HepG2 (cell line): ENCODE measurements around the gene PWP1. TPM values are rescaled to one million over a fixed set of nuclear protein-coding genes. Genes with fewer than 3 reads are reported as not detected.
A peak's percentile ranks its signal among the peaks of the same experiment; 100 is the strongest.

Source experiments
- CBFB ChIP-seq: sonication (generic); formaldehyde crosslinking; IDR thresholded peaks from 2 replicates; pipeline ENCODE4 v1.4.0; 2020; ENCODE audit warnings: missing genetic modification reagents
- CEBPG ChIP-seq: IDR thresholded peaks from 2 replicates; pipeline ENCODE4 v1.6.1; 2016
- CREB3 ChIP-seq: sonication (generic); formaldehyde crosslinking; IDR thresholded peaks from 2 replicates; pipeline ENCODE4 v1.5.0; 2020; ENCODE audit warnings: missing genetic modification reagents
- FOSL1 ChIP-seq: sonication (generic); formaldehyde crosslinking; IDR thresholded peaks from 2 replicates; pipeline ENCODE4 v1.9.0; 2021; ENCODE audit warnings: missing genetic modification reagents, borderline replicate concordance
- GPN1 ChIP-seq: sonication (generic); formaldehyde crosslinking; IDR thresholded peaks from 2 replicates; pipeline ENCODE4 v1.5.1; 2020; ENCODE audit warnings: missing genetic modification reagents, borderline replicate concordance
- HOXA9 ChIP-seq: sonication (generic); formaldehyde crosslinking; IDR thresholded peaks from 2 replicates; pipeline ENCODE4 v1.8.1; 2022; ENCODE audit warnings: missing genetic modification reagents, mild to moderate bottlenecking, moderate library complexity, borderline replicate concordance
- IRF2 ChIP-seq: IDR thresholded peaks from 2 replicates; pipeline ENCODE4 v1.6.1; 2018; ENCODE audit warnings: missing genetic modification reagents, missing compliant biosample characterization
- NFYC ChIP-seq: IDR thresholded peaks from 2 replicates; pipeline ENCODE4 v1.6.1; 2016; ENCODE audit warnings: missing genetic modification reagents, missing compliant biosample characterization
- POLR2A ChIP-seq, 2 experiments: IDR thresholded peaks; 2 replicates each; pipeline ENCODE4 v1.6.1; 2011; ENCODE audit warnings: low read depth in 2 of 2, low read length in 2 of 2, mild to moderate bottlenecking in 1 of 2, moderate library complexity in 1 of 2; ENCODE audit not compliant: insufficient read depth in 1 of 2
- PPARG ChIP-seq: conservative IDR thresholded peaks from 2 replicates; pipeline ENCODE4 v1.6.1; 2016; ENCODE audit warnings: missing biosample characterization, missing genetic modification reagents
- RBAK ChIP-seq: sonication (generic); formaldehyde crosslinking; IDR thresholded peaks from 2 replicates; pipeline ENCODE4 v1.5.1; 2020; ENCODE audit warnings: mild to moderate bottlenecking, missing genetic modification reagents
- SRSF4 ChIP-seq: fragments of 200-400 bp; formaldehyde crosslinking; IDR thresholded peaks from one replicate; pipeline ENCODE4 v1.6.1; 2018; ENCODE audit warnings: mild to moderate bottlenecking, low read depth, low read length, moderate library complexity; ENCODE audit not compliant: poor library complexity, severe bottlenecking
- ZBTB14 ChIP-seq: sonication (generic); formaldehyde crosslinking; IDR thresholded peaks from 2 replicates; pipeline ENCODE4 v1.4.0; 2020; ENCODE audit warnings: missing genetic modification reagents
- ZNF18 ChIP-seq: sonication (generic); formaldehyde crosslinking; IDR thresholded peaks from 2 replicates; pipeline ENCODE4 v1.8.0; 2022; ENCODE audit warnings: mild to moderate bottlenecking, missing genetic modification reagents; ENCODE audit not compliant: insufficient replicate concordance
- ZNF282 ChIP-seq: fragments of 450-650 bp; IDR thresholded peaks from 2 replicates; pipeline ENCODE4 v1.6.1; 2018; ENCODE audit not compliant: partially characterized antibody
- ZNF33B ChIP-seq: sonication (generic); formaldehyde crosslinking; IDR thresholded peaks from 2 replicates; pipeline ENCODE4 v1.5.1; 2020; ENCODE audit warnings: mild to moderate bottlenecking, missing genetic modification reagents
- ZNF367 ChIP-seq: sonication (generic); formaldehyde crosslinking; IDR thresholded peaks from 2 replicates; pipeline ENCODE4 v1.4.0; 2020; ENCODE audit warnings: missing genetic modification reagents, borderline replicate concordance
- ZNF430 ChIP-seq: sonication (generic); formaldehyde crosslinking; IDR thresholded peaks from 2 replicates; pipeline ENCODE4 v1.9.0; 2021; ENCODE audit warnings: mild to moderate bottlenecking, missing genetic modification reagents
- ZNF546 ChIP-seq: sonication (generic); formaldehyde crosslinking; conservative IDR thresholded peaks from 2 replicates; pipeline ENCODE4 v1.8.1; 2023; ENCODE audit warnings: mild to moderate bottlenecking, missing genetic modification reagents
- ZNF83 ChIP-seq: sonication (generic); formaldehyde crosslinking; IDR thresholded peaks from 2 replicates; pipeline ENCODE4 v1.4.0; 2020; ENCODE audit warnings: missing genetic modification reagents, mild to moderate bottlenecking, borderline replicate concordance
- polyA plus RNA-seq, 8 experiments: library from polyadenylated mRNA; depleted of rRNA in 3 of 8; stranded (reverse) in 7 of 8; unstranded in 1 of 8; fragments of >200 nt; fragmentation: Illumina TruSeq in 4 of 8; extraction: Trizol in 4 of 8; gene quantifications; 2 replicates each; pipeline versions ENCODE4 v1.2.1 to v1.2.3, GENCODE V29; 2011 to 2016; ENCODE audit warnings: low read depth in 4 of 8, missing spikeins in 1 of 8, mixed read lengths in 1 of 8; ENCODE audit not compliant: insufficient read depth in 1 of 8
- total RNA-seq, 5 experiments: library from RNA; depleted of rRNA; stranded (reverse); fragments of >200 nt; fragmentation: Illumina TruSeq; extraction: Trizol; gene quantifications; 2 replicates each; pipeline ENCODE4 v1.2.3, GENCODE V29; 2016; ENCODE audit warnings: low read depth in 1 of 5
- TF ChIP-seq, protein P1 (sequence below): sonication (generic); formaldehyde crosslinking; IDR thresholded peaks from 2 replicates; pipeline ENCODE4 v1.5.1; 2020; ENCODE audit warnings: missing genetic modification reagents, mild to moderate bottlenecking, borderline replicate concordance
- TF ChIP-seq, protein P2 (sequence below): sonication (generic); formaldehyde crosslinking; IDR thresholded peaks from 2 replicates; pipeline ENCODE4 v1.5.1; 2020; ENCODE audit warnings: missing genetic modification reagents, mild to moderate bottlenecking, borderline replicate concordance

The PWP1 gene
- total and polyA plus RNA-seq, 2 of the 13 experiments (the other 11 are each of a cell fraction or from before 2014, with no cell fraction given): 65.9 to 70.2 TPM

- TF ChIP-seq PPARG (CRISPR knock-in tag): no peak; the same call in 1 of the 2 replicates
- no peak for TF ChIP-seq GPN1 (CRISPR knock-in tag)
- no peak for TF ChIP-seq ZNF367 (CRISPR knock-in tag)
- no peak for TF ChIP-seq FOSL1
- TF ChIP-seq ZNF83 (CRISPR knock-in tag): no peak
- TF ChIP-seq ZBTB14 (CRISPR knock-in tag): no peak
- TF ChIP-seq SRSF4: no peak
- no peak; the same call in 1 of the 2 replicates for TF ChIP-seq CREB3 (CRISPR knock-in tag)
- TF ChIP-seq HOXA9 (CRISPR knock-in tag): no peak
- TF ChIP-seq ZNF546 (CRISPR knock-in tag): no peak
- TF ChIP-seq NFYC (CRISPR knock-in tag): peak; percentile 82
- no peak for TF ChIP-seq CBFB (CRISPR knock-in tag)
- peak; percentile 26 for TF ChIP-seq ZNF18 (CRISPR knock-in tag)
- TF ChIP-seq ZNF430 (CRISPR knock-in tag): no peak
- no peak; the same call in 1 of the 2 replicates for TF ChIP-seq CEBPG (CRISPR knock-in tag)
- TF ChIP-seq ZNF282: no peak
- TF ChIP-seq, protein P1, sequence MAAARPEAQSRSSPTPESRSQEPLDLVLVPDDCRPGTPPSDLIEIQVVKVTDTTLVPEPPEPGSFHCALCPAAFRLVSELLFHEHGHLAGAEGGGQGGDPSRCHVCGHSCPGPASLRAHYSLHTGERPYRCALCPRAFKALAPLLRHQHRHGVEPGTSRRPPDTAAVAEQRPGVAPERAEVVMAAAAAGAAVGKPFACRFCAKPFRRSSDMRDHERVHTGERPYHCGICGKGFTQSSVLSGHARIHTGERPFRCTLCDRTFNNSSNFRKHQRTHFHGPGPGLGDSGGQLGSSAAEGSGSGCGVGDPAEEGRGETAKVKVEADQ (CRISPR knock-in tag): no peak
- TF ChIP-seq IRF2 (CRISPR knock-in tag): peak; percentile 38; the same call in 1 of the 2 replicates
- peak; percentile 100 for TF ChIP-seq POLR2A (IDR thresholded peaks at IDR 0.05; ENCODE audit: insufficient read depth in 1 of 2, low read depth in 2 of 2, low read length in 2 of 2)
- TF ChIP-seq, protein P2, sequence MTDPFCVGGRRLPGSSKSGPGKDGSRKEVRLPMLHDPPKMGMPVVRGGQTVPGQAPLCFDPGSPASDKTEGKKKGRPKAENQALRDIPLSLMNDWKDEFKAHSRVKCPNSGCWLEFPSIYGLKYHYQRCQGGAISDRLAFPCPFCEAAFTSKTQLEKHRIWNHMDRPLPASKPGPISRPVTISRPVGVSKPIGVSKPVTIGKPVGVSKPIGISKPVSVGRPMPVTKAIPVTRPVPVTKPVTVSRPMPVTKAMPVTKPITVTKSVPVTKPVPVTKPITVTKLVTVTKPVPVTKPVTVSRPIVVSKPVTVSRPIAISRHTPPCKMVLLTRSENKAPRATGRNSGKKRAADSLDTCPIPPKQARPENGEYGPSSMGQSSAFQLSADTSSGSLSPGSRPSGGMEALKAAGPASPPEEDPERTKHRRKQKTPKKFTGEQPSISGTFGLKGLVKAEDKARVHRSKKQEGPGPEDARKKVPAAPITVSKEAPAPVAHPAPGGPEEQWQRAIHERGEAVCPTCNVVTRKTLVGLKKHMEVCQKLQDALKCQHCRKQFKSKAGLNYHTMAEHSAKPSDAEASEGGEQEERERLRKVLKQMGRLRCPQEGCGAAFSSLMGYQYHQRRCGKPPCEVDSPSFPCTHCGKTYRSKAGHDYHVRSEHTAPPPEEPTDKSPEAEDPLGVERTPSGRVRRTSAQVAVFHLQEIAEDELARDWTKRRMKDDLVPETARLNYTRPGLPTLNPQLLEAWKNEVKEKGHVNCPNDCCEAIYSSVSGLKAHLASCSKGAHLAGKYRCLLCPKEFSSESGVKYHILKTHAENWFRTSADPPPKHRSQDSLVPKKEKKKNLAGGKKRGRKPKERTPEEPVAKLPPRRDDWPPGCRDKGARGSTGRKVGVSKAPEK: no peak
- TF ChIP-seq ZNF33B (CRISPR knock-in tag): no peak
- TF ChIP-seq RBAK (CRISPR knock-in tag): no peak
Measured at GRCh38 chr12:107681836-107682820, 3.5 kb upstream of the PWP1 start (continued).
